ENCODE results near the gene C4BPB.
A peak's percentile ranks its signal among the peaks of the same experiment; 100 is the strongest.
"Not testable (repeated sequence)": the region's sequence is repeated elsewhere in the genome, so short reads cannot be mapped to it uniquely, and the experiment has no call there.

Gene C4BPB

DNA sequence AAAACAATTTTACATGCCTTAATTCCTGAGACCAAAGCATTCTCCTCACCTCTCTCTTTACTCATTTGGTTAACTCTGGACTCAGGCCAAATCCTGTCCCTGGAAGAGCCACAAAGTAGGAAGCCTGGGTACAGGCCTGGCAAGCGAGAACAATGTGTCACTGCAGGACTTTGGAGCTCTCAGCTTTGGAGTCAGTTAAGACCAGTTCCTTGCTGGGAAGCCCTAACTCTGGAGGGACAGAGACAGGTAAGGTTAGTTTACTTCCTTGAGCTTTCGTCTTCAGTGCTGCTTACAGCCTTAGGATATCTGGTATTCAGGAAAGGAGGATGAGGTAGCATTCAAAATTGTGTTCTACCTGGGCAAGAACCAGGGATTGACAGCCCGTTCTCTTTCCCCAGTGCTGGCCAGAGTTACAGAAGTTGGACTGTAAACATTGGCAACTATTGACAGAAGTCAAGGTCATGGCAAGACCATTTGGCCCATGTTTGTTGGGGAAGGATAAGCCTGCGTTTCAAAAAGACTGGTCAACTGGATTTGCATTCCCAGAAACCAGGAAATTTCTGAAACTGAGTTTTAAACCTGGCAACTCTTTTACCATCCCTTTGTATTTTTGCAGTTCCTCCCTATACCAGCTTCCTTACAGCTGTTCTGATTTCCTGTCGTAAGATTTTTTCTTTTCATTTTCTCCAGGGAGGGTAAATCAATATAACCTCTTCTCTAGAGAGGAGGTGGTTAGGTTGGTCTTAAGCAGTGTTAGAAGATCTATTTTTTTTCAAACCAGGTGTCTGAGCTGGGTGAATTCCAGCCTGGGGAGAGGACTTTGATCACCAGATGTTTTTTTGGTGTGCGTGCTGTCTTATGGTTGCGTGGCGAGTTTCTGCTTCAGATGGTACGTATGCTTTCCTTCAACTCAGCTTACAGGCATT lies at the start of gene C4BPB:
Gene C4BPB, plus strand, starts transcription at position 160 of the 926 bp plus-strand sequence. Its CDS starts 672 bp downstream, at position 832.
- no peak for DNase-seq

GRCh38 chr1:207039380-207040180 lies 49.1 kb upstream of the C4BPB start:
- no peak for DNase-seq

GRCh38 chr1:207040181-207040533 lies 48.5 kb upstream of the C4BPB start:
- no peak for DNase-seq

GRCh38 chr1:207041397-207041796 lies 47.3 kb upstream of the C4BPB start:
- DNase-seq, result not testable (repeated sequence)

DNA sequence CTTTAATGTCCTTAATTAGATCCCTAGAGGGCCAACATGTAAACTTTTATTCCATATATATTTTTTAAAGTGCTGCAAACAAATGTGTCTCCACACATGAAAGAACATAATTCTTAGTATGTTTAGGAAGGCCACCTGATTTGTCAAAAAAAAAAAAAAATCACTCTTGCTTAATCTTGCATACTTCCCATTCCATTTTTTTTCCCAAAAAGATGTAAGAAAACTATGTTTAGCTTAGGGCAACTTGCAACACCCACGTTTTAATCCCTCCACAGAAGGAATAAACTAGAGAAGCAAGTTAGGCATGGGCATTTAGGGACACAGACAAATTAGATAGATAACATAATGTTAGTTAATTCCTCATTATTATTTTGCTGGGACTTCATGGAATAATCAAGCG lies 43.2 kb upstream of the C4BPB start:
- no peak for DNase-seq

- DNase-seq, result no peak
These were observed 41.2 kb upstream of the C4BPB start for GRCh38 chr1:207047505-207047904.

- no peak for DNase-seq
These were observed 40.6 kb upstream of the C4BPB start for GRCh38 chr1:207048041-207048440.

DNA sequence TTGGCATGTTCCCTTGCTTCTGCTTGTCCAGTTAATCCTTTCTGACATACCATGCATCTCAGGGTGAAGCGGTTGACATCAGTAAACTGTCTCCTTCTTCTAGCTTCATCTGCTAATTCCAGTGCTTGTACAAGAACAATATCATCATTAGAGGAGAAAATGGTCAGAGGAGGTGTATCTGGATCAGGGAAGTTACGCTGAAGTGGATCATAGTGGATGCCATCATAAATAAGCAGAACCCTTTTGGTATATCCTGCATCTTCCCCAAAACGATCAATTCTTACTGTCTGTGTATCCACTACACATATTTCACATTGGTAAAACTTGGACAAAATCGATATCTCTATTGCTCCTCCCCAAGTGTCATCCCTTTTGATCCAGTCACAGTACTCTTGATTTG lies 39.6 kb upstream of the C4BPB start:
- no peak for DNase-seq

DNA sequence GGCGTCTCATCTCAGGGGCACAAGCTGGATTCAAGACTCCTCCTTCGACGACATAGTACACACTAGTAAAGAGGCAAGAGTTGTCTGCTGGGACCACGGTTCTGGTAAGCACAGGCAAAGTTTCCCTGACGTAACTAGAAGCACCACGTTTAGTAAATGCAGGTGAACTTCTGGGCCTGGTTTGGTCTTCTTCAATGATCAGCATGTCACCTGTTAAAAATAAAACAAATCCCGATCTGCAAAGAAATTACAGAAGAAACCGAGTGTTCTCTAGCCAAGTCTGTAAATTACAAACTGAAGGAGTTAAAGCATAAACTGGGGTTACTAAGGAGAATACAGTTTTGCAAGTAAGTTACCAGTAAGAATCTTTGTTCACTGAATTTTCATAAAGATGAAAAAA lies 39.1 kb upstream of the C4BPB start:
- DNase-seq, result no peak

DNA sequence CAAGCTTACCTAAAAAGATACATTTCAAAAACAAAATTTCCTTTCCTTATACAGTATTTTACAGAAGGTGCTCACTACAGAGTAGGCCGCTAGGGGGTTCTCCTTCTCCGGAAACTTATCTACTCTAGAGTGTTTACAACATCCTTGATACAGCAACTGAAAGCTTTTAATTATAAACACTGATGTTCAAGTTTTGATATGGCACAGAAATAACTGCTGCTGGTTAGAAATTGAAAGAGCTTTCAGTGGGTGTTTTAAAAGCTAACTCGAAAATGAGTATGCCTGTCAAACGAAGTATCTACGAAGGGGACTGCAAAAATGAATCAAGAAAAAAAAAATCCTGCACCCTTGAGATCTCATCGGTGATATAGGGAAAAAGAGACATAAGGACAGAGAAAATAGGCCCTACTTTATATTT lies 38.7 kb upstream of the C4BPB start:
- peak; percentile 21 for DNase-seq

GRCh38 chr1:207050480-207051190 lies 38.0 kb upstream of the C4BPB start:
- DNase-seq, result peak; percentile 63

- DNase-seq, result no peak
These were observed 37.3 kb upstream of the C4BPB start, which contains the start of gene YOD1 for GRCh38 chr1:207051191-207051943. Gene YOD1 (minus strand): TSS chr1:207051208. CDS start chr1:207051030, 178 bp downstream.

GRCh38 chr1:207052911-207053769 lies 35.5 kb upstream of the C4BPB start, which contains the start of gene PFKFB2:
Gene PFKFB2 (plus strand): TSS chr1:207053275. CDS start chr1:207054718, 1,443 bp downstream.
- peak; percentile 93 for DNase-seq

- DNase-seq, result no peak
These were observed 34.2 kb upstream of the C4BPB start for GRCh38 chr1:207054491-207054890.

DNA sequence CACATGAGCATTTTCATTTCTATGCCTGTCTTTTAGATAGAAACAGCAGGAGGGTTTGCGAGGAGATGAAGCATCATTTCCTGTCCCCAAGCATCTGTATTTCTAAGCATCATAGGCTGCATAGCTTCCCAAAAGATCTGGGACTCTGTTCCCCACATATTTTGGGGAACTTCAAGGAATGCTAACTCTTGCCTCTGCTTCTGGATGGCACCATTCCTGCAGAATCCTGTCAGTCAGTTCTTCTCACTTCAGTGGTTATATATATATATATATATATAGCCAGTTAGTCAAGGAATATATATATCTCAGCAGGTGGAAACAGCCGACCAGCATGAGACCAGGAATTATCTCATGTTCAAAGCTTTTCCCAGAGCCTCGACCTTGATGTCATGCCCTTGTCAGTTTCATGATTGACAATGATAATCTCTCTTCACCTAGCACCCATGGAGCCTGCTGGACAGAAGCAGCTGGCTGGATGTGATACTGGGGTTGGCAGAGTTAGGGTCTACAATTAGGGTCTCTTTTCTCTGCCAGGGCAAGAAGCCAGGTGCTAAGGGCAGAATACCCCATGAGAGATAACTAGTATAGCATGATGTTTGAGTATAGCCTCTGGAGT lies 33.2 kb upstream of the C4BPB start:
- DNase-seq, result no peak

- DNase-seq, result no peak
These were observed 32.0 kb upstream of the C4BPB start for GRCh38 chr1:207056673-207057072.

- no peak for DNase-seq
These were observed 30.4 kb upstream of the C4BPB start for GRCh38 chr1:207058252-207058651.

DNA sequence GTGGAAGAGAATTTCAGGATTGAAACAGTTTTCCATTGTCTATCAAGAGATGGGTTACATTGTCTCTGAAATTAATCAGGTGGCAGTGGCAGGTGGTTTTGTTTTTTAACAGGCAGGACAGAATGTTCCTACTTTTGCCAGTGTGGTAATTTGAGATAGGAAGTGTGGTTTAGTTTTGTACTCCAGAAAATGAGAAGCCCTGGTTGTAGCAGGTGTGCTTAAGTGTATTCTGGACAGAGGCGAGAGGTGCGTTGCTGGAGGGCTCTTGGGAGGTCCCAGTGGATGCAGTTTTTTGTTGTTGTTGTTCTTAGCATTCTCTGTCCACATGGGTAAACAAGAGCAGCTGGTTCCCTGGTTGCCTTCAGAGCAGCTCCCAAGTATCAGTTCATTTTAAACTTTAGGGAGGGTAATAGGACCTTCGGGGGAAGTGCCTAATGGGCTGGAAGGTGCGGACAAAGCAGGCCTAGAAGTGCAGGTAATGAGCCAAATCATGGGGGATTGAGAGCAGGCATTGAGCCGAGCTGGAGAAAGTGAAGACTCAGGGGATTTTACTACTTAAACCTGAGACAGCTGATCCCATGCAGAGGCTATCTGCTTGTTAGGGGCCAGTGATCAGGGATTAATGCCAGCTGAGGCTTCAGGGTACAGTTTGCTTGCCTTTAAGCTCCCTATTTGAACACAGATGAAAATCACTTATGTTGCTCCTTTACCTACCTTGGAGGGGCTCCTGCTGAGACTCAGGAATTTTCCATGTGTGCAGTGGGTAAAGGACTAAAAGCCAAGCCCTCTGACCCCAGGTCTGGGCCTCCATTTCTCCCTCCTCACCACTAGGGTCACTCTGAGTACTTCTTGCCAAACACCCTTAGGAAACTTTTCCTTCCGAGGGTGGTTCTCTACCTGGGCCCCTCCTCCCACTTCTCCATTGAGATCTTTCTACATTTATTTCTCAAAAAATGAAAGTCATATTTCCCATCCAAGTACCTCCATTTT lies 29.5 kb upstream of the C4BPB start:
- no peak for DNase-seq

GRCh38 chr1:207059881-207060280 lies 28.8 kb upstream of the C4BPB start:
- DNase-seq, result no peak

Data from NCI-H526 treated with DMSO at 0.1 percent for 48 hours (cell line).